Suprapubic skin (tissue), 4 donors: ENCODE measurements around the gene RNF44.

Experiments
- POLR2A ChIP-seq, 2 donors: fragments of 450-650 bp; IDR thresholded peaks; one replicate each; pipeline ENCODE4 v1.6.1; 2017; ENCODE audit warnings: antibody characterized with exemption in 2 of 2, mild to moderate bottlenecking in 2 of 2, moderate library complexity in 2 of 2
- POLR2AphosphoS5 ChIP-seq, 3 donors: sonication (generic); formaldehyde crosslinking; IDR thresholded peaks; one replicate each; pipeline ENCODE4 v1.6.1; 2017; ENCODE audit warnings: antibody characterized with exemption in 3 of 3

DNA sequence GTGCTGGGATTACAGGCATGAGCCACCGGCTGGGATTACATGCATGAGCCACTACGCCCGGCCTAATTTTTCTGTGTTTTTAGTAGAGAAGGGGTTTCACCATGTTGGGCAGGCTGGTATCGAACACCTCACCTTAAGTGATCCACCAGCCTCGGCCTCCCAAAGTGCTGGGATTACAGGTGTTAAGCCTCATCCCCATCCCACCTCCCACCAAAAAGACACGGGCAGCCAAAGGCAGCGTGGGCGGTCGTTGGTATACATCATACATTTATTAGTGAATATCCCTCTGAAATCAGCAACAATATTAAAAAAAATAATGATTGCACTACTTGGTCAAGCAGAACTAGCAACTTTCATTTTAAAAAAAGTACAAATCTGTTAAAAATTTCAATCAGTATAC, 10.7 kb downstream of the RNF44 start:
- TF ChIP-seq POLR2AphosphoS5 (IDR thresholded peaks at IDR 0.05): no peak
- no peak for TF ChIP-seq POLR2A (IDR thresholded peaks at IDR 0.05)
